Astrocyte (in vitro differentiated cells and primary cell): ENCODE data around the gene LCE1A. TPM values are rescaled to one million over a fixed set of nuclear protein-coding genes. Genes with fewer than 3 reads are reported as not detected.

ENCODE experiments used
- DNase-seq: peaks from one replicate; pipeline ENCODE4 v3.0.0-alpha.2; 2010; ENCODE audit warnings: low read depth
- FAIRE-seq: peaks from 2 replicates; lab custom pipeline; 2011; peaks lifted over from hg19 to GRCh38; lab: Jason Lieb, UNC
- H2AFZ ChIP-seq: 2 replicates; pipeline ENCODE4 v1.6.0; 2012; ENCODE audit warnings: low read depth, low read length, inconsistent platforms
- H3K27ac ChIP-seq: 2 replicates; pipeline ENCODE4 v1.5.1; 2011; ENCODE audit warnings: low read depth, low read length, inconsistent platforms
- H3K27me3 ChIP-seq: 2 replicates; pipeline ENCODE4 v1.6.0; 2011; ENCODE audit warnings: low read length, inconsistent platforms; ENCODE audit not compliant: insufficient read depth
- H3K36me3 ChIP-seq: 2 replicates; pipeline ENCODE4 v1.5.1; 2011; ENCODE audit warnings: low read length, inconsistent platforms; ENCODE audit not compliant: insufficient read depth
- H3K4me1 ChIP-seq: 2 replicates; pipeline ENCODE4 v1.5.1; 2011; ENCODE audit warnings: low read length, inconsistent platforms; ENCODE audit not compliant: insufficient read depth
- H3K4me2 ChIP-seq: 2 replicates; pipeline ENCODE4 v1.6.0; 2012; ENCODE audit warnings: low read length, inconsistent platforms
- H3K4me3 ChIP-seq: 2 replicates; pipeline ENCODE4 v1.5.1; 2011; ENCODE audit warnings: low read depth, mild to moderate bottlenecking, low read length, inconsistent platforms; ENCODE audit not compliant: insufficient read depth
- H3K79me2 ChIP-seq: 2 replicates; pipeline ENCODE4 v1.6.0; 2012; ENCODE audit warnings: mild to moderate bottlenecking, low read length, inconsistent platforms; ENCODE audit not compliant: insufficient read depth
- H3K9ac ChIP-seq: 2 replicates; pipeline ENCODE4 v1.6.0; 2012; ENCODE audit warnings: mild to moderate bottlenecking, low read length, inconsistent platforms
- H3K9me3 ChIP-seq: 2 replicates; pipeline ENCODE4 v1.5.1; 2012; ENCODE audit warnings: low read depth, mild to moderate bottlenecking, low read length, inconsistent platforms; ENCODE audit not compliant: insufficient read depth
- H4K20me1 ChIP-seq: 2 replicates; pipeline ENCODE4 v1.6.0; 2012; ENCODE audit warnings: low read length, inconsistent platforms; ENCODE audit not compliant: insufficient read depth
- H3K27ac Mint-ChIP-seq: one replicate; pipeline ENCODE4 v1.8.0; 2021; ENCODE audit warnings: mild to moderate bottlenecking, mixed read lengths; ENCODE audit not compliant: unreplicated experiment
- H3K27me3 Mint-ChIP-seq: one replicate; pipeline ENCODE4 v1.8.0; 2021; ENCODE audit warnings: low read depth, mixed read lengths; ENCODE audit not compliant: unreplicated experiment
- H3K36me3 Mint-ChIP-seq: one replicate; pipeline ENCODE4 v1.8.0; 2021; ENCODE audit warnings: low read depth, mixed read lengths; ENCODE audit not compliant: unreplicated experiment
- H3K4me1 Mint-ChIP-seq: one replicate; pipeline ENCODE4 v1.8.0; 2021; ENCODE audit warnings: low read depth, mixed read lengths; ENCODE audit not compliant: unreplicated experiment
- H3K4me3 Mint-ChIP-seq: one replicate; pipeline ENCODE4 v1.8.0; 2021; ENCODE audit warnings: mild to moderate bottlenecking, moderate library complexity, mixed read lengths; ENCODE audit not compliant: unreplicated experiment
- H3K9me3 Mint-ChIP-seq: one replicate; pipeline ENCODE4 v1.8.0; 2021; ENCODE audit warnings: mild to moderate bottlenecking, mixed read lengths; ENCODE audit not compliant: unreplicated experiment
- CTCF ChIP-seq: IDR thresholded peaks from 2 replicates; pipeline ENCODE4 v1.5.1; 2011; ENCODE audit warnings: low read depth, mild to moderate bottlenecking, inconsistent platforms, low read length, moderate library complexity; ENCODE audit not compliant: insufficient read depth
- EZH2 ChIP-seq: IDR thresholded peaks from 2 replicates; pipeline ENCODE4 v1.6.1; 2012; ENCODE audit warnings: mild to moderate bottlenecking, low read length, inconsistent platforms; ENCODE audit not compliant: insufficient read depth
- total RNA-seq: library from RNA; stranded (reverse); gene quantifications from 2 replicates; pipeline ENCODE4 v1.2.1, GENCODE V29; 2021

The LCE1A gene
- total RNA-seq, 1 donor from 2014 or later = not detected

GRCh38 chr1:152786077-152786476 is 41.2 kb upstream of the LCE1A start, which contains the start of gene LCE1E:
Gene LCE1E (plus strand): TSS chr1:152786257. CDS start chr1:152787300, 1,043 bp downstream.
- TF ChIP-seq CTCF (no peak), EZH2 (no peak)
- Histone ChIP-seq H3K4me3 (no peak within 1 kb of the TSS), H3K36me3 (no peaks in the 10 kb centered on the region), H3K27me3 (no peaks in the 10 kb centered on the region), H3K9ac (no peak within 1 kb of the TSS), H3K9me3 (no peaks in the 10 kb centered on the region), H3K79me2 (no peaks in the 10 kb centered on the region), H3K4me2 (no peak within 1 kb of the TSS), H3K27ac (no peak within 1 kb of the TSS), H3K4me1 (no peaks in the 10 kb centered on the region), H2AFZ (no peak within 1 kb of the TSS), H4K20me1 (no peaks in the 10 kb centered on the region)
- H3K9me3 Mint-ChIP-seq = no peaks in the 10 kb centered on the region
- H3K4me3 Mint-ChIP-seq = no peak within 1 kb of the TSS
- H3K4me1 Mint-ChIP-seq = no peaks in the 10 kb centered on the region
- no peak within 1 kb of the TSS for H3K27ac Mint-ChIP-seq
- H3K27me3 Mint-ChIP-seq = no peaks in the 10 kb centered on the region
- no peak for DNase-seq
- no peak for FAIRE-seq
- H3K36me3 Mint-ChIP-seq = no peaks in the 10 kb centered on the region

- no peak overlapping the region for H3K9ac ChIP-seq
- no peak overlapping the region for H3K4me3 ChIP-seq
- no peaks in the 10 kb centered on the region for H3K27me3 ChIP-seq
- no peak overlapping the region for H2AFZ ChIP-seq
- no peaks in the 10 kb centered on the region for H3K9me3 ChIP-seq
- Mint-ChIP-seq H3K4me3 (no peak overlapping the region), H3K4me1 (no peaks in the 10 kb centered on the region), H3K9me3 (no peaks in the 10 kb centered on the region), H3K36me3 (no peaks in the 10 kb centered on the region), H3K27me3 (peaks cover 2% of the 10 kb centered on the region), H3K27ac (no peak overlapping the region)
- TF ChIP-seq EZH2 (no peak), CTCF (no peak)
- no peaks in the 10 kb centered on the region for H3K79me2 ChIP-seq
- no peaks in the 10 kb centered on the region for H3K36me3 ChIP-seq
- FAIRE-seq (no peak), DNase-seq (no peak)
- no peak overlapping the region for H3K27ac ChIP-seq
- no peaks in the 10 kb centered on the region for H3K4me1 ChIP-seq
- no peak overlapping the region for H3K4me2 ChIP-seq
- no peaks in the 10 kb centered on the region for H4K20me1 ChIP-seq
Observed at GRCh38 chr1:152795686-152796085, 31.6 kb upstream of the LCE1A start.

DNA sequence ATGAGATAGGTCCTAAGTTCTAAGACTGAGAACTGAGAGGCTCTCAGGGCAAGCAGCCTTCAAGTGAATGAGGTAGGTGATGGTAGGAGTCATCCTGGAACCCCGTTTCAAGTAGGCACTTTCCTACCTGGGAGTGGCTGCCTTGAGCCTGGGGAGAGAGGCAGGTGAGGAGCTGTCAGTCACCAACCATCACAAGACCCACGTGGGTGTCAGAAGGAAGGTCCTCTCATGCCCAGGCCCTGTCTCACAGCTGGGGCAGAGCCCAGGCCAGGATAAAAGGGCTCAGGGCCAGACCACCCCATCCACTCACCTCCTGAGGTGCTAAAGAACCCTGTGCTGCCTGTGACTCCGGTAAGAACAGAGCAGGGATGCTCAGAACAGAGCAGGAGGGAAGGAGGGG is 30.9 kb upstream of the LCE1A start, which contains the start of gene LCE1D:
LCE1D (plus strand) TSS at position 301 of the 400 bp plus-strand sequence. CDS start 1,074 bp downstream, outside the sequence.
- H3K4me2 ChIP-seq = no peak within 1 kb of the TSS
- peaks cover 2% of the 10 kb centered on the region for H3K27me3 Mint-ChIP-seq
- no peak within 1 kb of the TSS for H3K4me3 Mint-ChIP-seq
- H3K36me3 ChIP-seq = no peaks in the 10 kb centered on the region
- H3K27ac Mint-ChIP-seq = no peak within 1 kb of the TSS
- no peaks in the 10 kb centered on the region for H3K79me2 ChIP-seq
- H2AFZ ChIP-seq = no peak within 1 kb of the TSS
- no peak within 1 kb of the TSS for H3K27ac ChIP-seq
- no peaks in the 10 kb centered on the region for H3K4me1 ChIP-seq
- TF ChIP-seq EZH2 = no peak
- TF ChIP-seq CTCF = no peak
- no peaks in the 10 kb centered on the region for H3K4me1 Mint-ChIP-seq
- no peaks in the 10 kb centered on the region for H3K36me3 Mint-ChIP-seq
- DNase-seq (no peak), FAIRE-seq (no peak)
- H3K9me3 Mint-ChIP-seq = no peaks in the 10 kb centered on the region
- no peak within 1 kb of the TSS for H3K9ac ChIP-seq
- no peaks in the 10 kb centered on the region for H3K27me3 ChIP-seq
- H3K9me3 ChIP-seq = no peaks in the 10 kb centered on the region
- no peak within 1 kb of the TSS for H3K4me3 ChIP-seq
- H4K20me1 ChIP-seq = no peaks in the 10 kb centered on the region
